ENCODE measurements around the gene ADCY9.
"Not testable (repeated sequence)": the region's sequence is repeated elsewhere in the genome, so short reads cannot be mapped to it uniquely, and the experiment has no call there.

The ADCY9 gene

GRCh38 chr16:4116325-4117249, at the start of gene ADCY9:
Gene ADCY9, minus strand, starts transcription at chr16:4116442. Its CDS starts 1,000 bp downstream, at chr16:4115442.
- DNase-seq: peak; percentile 88

- no peak for DNase-seq
These were observed 44.6 kb upstream of the ADCY9 start for GRCh38 chr16:4160658-4161430.

GRCh38 chr16:4159726-4160125, 43.5 kb upstream of the ADCY9 start:
- DNase-seq: no peak

GRCh38 chr16:4158143-4159093, 42.2 kb upstream of the ADCY9 start:
- no peak for DNase-seq

GRCh38 chr16:4157376-4157825, 41.2 kb upstream of the ADCY9 start:
- DNase-seq: no peak

GRCh38 chr16:4156503-4156902, 40.3 kb upstream of the ADCY9 start:
- not testable (repeated sequence) for DNase-seq

GRCh38 chr16:4153364-4153763, 37.1 kb upstream of the ADCY9 start:
- DNase-seq: not testable (repeated sequence)

- DNase-seq: no peak
These were observed 36.0 kb upstream of the ADCY9 start for GRCh38 chr16:4152267-4152666.

- no peak for DNase-seq
These were observed 31.0 kb upstream of the ADCY9 start for GRCh38 chr16:4147236-4147635.

GRCh38 chr16:4142268-4142667, 26.0 kb upstream of the ADCY9 start:
- DNase-seq: no peak

- DNase-seq: no peak
These were observed 25.4 kb upstream of the ADCY9 start for GRCh38 chr16:4141604-4142003.

GRCh38 chr16:4140652-4141051, 24.4 kb upstream of the ADCY9 start:
- no peak for DNase-seq

- DNase-seq: no peak
These were observed 23.7 kb upstream of the ADCY9 start for GRCh38 chr16:4139968-4140367.

- DNase-seq: no peak
These were observed 22.5 kb upstream of the ADCY9 start for GRCh38 chr16:4138713-4139112.

GRCh38 chr16:4137438-4137837, 21.2 kb upstream of the ADCY9 start:
- no peak for DNase-seq

GRCh38 chr16:4136229-4136813, 20.1 kb upstream of the ADCY9 start:
- DNase-seq: peak; percentile 30

- no peak for DNase-seq
These were observed 19.3 kb upstream of the ADCY9 start for GRCh38 chr16:4135537-4135936.

- DNase-seq: no peak
These were observed 17.7 kb upstream of the ADCY9 start for GRCh38 chr16:4133897-4134372.

GRCh38 chr16:4131621-4132020, 15.4 kb upstream of the ADCY9 start:
- no peak for DNase-seq

GRCh38 chr16:4124535-4125294, 8.5 kb upstream of the ADCY9 start:
- DNase-seq: no peak

- DNase-seq: no peak
These were observed 7.5 kb upstream of the ADCY9 start for GRCh38 chr16:4123616-4124300.

All from NCI-H774 (cell line).